Adipose tissue (tissue), 3 donors: ENCODE results near the gene ARHGAP33. TPM values are rescaled to one million over a fixed set of nuclear protein-coding genes. Genes with fewer than 3 reads are reported as not detected.

Source experiments
- H3K27ac ChIP-seq: one replicate; pipeline ENCODE4 v1.5.1; 2013; ENCODE audit warnings: low read depth, low read length
- WGBS, 3 donors: extraction: QIAGEN DNeasy Blood & Tissue Kit; methylation state at CpG; one replicate each; pipeline ENCODE4 v1.1.7; 2013; 5-methylcytosine and 5-hydroxymethylcytosine counted together
- polyA plus RNA-seq, 3 donors: library from polyadenylated mRNA; stranded (reverse); fragments of 200-250 nt; gene quantifications; one replicate each; pipeline ENCODE4 v1.2.3, GENCODE V29; 2013
- donor health status: healthy with polysubstance abuse.
- donor health status: Bipolar disorder and iron deficiency.
- donor health status: healthy.

Gene ARHGAP33
- polyA plus RNA-seq, 3 donors: 6.0 to 9.4 (median 6.3) TPM

- 88 to 91% (median 91%) methylated on average over 14 of the region's 14 CpGs for WGBS, 3 donors
- no peak overlapping the region for H3K27ac ChIP-seq
Measured at GRCh38 chr19:35751839-35752745, 23.3 kb upstream of the ARHGAP33 start.

- no peak overlapping the region for H3K27ac ChIP-seq
- 94 to 95% (median 94%) methylated on average over 20 of the region's 20 CpGs for WGBS, 3 donors
Measured at GRCh38 chr19:35752746-35753350, 22.5 kb upstream of the ARHGAP33 start.

GRCh38 chr19:35753634-35754369 is 21.6 kb upstream of the ARHGAP33 start:
- WGBS, 3 donors: 87 to 92% (median 91%) methylated on average over 20 of the region's 20 CpGs
- no peak overlapping the region for H3K27ac ChIP-seq

DNA sequence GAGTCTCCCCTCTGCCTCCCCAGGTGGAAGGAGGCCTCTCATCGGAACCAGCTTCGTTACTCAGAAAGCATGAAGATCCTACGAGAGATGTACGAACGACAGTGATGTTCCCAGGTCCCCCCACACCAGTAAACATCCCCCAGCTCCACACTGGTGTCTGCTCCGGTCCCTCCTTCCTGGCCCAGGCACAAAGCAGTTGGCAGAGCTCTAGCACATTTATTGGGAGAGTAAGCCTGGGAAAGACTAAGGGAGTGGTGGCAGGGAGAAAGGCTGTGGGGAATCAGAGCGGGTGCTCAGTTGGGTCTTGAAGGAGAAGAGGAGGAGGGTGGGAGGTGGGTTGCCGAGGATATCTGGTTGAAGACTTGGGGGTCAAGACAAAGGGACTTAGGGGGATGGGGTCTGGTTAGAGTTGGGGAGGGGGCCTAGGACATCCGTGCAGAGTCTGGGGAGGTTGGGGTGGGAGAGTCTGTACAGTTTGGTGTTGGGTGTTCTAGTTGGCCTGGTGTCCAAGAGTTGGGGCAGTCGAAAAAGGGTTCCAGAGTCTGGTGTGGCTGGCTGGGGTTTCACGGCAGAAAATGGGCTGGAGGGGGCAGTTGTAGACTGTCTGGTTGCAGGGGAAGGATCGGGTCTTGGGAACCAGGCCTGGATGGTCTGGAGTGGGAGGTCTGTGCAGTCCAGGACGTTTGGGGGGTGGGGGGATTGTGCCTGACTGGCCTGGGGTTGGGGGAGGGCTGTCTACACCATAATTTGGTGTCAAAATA is 20.8 kb upstream of the ARHGAP33 start:
- no peak overlapping the region for H3K27ac ChIP-seq
- 73 to 84% (median 78%) methylated on average over 13 of the region's 13 CpGs for WGBS, 3 donors

DNA sequence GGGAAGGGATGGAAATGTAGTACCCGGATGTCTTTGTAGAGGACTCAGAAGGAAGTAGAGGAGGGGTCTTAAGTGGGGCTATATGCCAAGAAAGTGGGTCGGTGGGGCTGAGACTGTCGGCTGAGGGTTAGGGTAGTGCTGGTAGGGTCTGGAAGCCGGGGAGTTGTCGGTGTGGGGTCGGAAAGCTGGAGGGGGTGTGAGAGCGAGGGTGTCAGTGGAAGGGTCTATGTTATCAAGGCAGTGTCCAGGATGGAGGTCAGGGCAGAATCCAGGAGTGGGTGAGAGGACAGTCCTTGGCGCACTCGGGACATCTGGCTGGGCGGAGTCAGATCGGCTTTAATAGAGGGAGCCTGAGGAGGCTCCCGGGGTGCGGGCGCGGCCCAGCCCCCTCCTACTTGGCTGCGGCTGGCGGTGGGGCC is 20.2 kb upstream of the ARHGAP33 start:
- 42 to 76% (median 46%) methylated on average over 15 to 17 of the region's 17 CpGs for WGBS, 3 donors
- no peak overlapping the region for H3K27ac ChIP-seq

DNA sequence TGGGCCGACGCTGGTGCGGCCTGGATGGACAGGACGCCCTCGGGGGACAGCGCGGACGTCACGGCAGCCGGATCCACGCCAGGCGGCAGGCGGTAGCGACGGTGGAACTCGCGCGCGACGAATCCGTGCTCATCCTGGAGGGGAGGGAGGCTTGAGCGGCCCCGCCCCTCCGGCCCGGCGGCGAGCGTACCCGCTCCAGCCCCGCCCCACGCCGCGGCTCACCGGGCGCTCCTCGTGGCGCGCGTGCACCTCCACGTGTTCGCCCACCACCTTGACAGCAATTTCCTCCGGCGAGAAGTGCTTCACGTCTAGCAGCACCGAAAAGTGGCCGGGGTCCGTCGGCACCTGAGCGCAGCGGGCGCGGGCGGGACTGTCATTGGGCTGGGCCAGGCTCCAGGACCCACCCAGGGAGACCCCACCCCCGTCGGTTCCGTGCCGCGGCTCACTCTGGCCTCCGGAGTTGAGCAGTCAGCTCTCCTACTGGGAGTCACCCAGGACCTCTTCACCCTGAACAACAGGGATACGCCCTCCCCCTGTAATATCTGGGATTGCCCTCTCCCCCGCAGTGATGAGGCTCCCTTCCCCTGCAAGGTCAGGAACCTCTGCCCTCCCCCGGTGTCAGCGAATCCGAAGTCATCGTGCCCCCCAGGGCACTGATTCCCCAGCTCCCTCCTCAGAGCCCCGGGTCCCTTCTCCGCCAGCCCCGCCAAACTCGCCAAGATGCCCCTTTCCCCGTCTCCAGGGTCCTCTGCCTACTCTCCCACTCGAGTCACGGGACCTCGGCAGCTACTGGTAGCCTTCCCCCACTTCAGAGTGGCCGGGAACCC is 19.6 kb upstream of the ARHGAP33 start:
- 16 to 63% (median 18%) methylated on average over 42 to 74 of the region's 74 CpGs for WGBS, 3 donors
- peak overlapping the region; percentile 94 for H3K27ac ChIP-seq

GRCh38 chr19:35756377-35757230 is 18.8 kb upstream of the ARHGAP33 start, which contains the start of gene HSPB6:
TSS of gene HSPB6 (minus strand) at chr19:35757029. CDS start at chr19:35757008, 21 bp downstream.
- H3K27ac ChIP-seq: peak within 1 kb of the TSS; percentile 94
- WGBS, 3 donors: 6 to 15% (median 8%) methylated on average over 39 to 52 of the region's 52 CpGs

DNA sequence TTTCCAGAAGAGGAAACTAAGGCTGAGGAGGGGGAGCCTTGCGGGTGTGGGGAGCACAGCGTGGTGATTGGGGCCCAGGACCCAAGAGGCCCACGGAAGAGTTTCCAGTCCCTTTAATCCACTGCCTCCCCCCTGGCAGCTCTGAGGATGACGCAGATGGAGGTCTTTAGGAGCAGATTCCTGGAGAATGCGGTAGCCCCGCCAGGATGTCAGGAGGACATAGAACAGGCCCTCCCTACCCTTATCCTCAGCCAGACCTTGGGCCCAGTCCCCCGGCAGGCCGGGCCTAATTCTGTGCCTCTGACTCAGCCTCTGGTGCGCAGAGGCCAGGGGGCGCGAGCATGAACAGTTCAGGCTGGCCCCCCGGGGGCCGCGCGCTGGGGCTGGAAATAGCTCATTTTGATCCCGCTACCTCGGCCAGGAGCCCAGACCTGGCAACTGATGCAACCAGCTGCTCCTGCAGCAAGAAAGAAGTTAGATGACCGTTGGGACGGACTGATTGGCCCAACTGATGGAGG is 18.1 kb upstream of the ARHGAP33 start:
- WGBS, 3 donors: 4 to 11% (median 5%) methylated on average over 19 of the region's 19 CpGs
- H3K27ac ChIP-seq: peak overlapping the region; percentile 94

DNA sequence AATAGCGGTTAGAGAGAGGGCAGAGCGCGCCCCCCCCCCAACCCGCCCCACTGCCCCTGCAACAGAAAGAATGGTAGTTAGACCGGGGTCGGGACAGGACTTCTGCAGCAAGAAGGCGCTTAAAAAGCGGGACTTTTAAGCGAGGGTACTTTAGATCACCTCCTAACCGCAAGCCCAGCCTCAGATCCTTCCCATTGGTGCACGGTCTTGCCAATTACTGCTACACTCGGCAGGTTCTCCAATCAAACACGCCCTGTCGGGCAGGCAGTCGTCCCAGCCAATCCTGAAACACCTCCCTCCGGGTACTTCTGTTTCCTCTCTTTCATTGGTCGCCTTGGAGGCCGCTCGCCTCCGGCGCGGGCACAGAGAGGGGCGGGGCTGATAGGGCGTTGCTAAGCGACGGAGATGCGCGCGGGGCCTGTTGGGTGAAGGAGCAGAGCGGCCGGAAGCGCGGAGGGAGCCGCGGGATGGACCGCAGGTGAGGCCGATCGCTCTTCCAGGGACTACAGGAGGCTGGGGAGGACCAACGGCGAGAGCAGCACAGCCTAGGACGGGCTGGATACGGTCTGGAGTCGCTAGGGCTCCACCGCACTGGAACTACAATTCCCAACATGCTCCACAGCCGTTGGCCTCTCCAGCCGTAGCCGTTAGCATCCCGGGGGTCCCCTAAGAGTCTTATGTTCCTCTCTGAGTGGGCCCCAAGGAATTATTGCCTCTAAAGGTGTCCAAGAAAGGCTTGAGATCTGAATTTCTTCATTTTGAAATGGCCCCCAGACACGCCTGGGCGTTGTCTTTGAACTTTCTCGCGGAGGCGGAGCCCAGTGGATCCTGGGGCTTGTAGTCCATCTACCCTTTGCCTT is 17.4 kb upstream of the ARHGAP33 start, which contains the start of gene PROSER3:
PROSER3 (plus strand) TSS at position 428 of the 860 bp plus-strand sequence; CDS start at position 468, 40 bp downstream.
- 0 to 1% (median 0%) methylated on average over 53 of the region's 53 CpGs for WGBS, 3 donors
- peak within 1 kb of the TSS; percentile 94 for H3K27ac ChIP-seq

- H3K27ac ChIP-seq: no peak overlapping the region
- 97% methylated on average over 2 of the region's 2 CpGs for WGBS, 3 donors
Measured at GRCh38 chr19:35759697-35760096, 15.7 kb upstream of the ARHGAP33 start.

- WGBS, 3 donors: 90 to 98% (median 97%) methylated on average over 4 of the region's 4 CpGs
- H3K27ac ChIP-seq: no peak overlapping the region
Measured at GRCh38 chr19:35760711-35761349, 14.5 kb upstream of the ARHGAP33 start.

DNA sequence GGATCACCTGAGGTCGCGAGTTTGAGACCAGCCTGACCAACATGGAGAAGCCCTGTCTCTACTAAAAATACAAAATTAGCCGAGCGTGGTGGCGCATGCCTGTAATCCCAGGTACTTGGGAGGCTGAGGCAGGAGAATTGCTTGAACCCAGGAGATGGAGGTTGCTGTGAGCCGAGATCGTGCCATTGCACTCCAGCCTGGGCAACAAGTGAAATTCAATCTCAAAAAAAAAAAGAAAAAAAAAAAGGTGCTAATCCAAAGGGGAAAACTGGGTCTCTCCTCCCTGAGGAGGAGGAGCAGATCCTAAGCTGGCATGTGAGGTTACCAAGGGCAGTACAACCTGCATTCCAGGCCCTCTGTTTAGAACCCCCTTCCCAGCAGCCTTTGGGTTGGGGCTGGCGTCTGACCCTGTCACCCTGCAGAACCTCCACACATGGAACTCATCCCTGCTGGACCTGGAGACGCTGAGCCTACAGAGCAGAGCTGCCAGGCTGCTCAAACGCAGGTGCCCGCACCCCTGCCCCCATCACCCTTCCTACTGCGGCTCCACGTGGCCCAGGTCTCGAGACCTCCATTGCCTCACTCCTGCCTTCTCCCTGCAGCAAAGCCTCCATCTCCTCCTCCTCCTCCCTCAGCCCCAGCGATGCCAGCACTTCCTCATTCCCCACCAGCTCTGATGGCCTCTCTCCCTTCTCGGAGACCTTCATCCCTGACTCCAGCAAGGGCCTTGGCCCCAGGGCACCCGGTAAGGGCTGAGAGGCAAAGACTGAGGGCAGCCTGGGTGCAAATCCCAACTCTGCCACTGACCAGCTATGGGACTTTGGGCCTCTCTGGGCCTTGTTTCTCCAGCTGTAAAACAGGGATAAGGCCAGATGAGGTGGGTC is 10.7 kb upstream of the ARHGAP33 start:
- WGBS, 3 donors: 91 to 96% (median 95%) methylated on average over 17 of the region's 17 CpGs
- no peak overlapping the region for H3K27ac ChIP-seq

DNA sequence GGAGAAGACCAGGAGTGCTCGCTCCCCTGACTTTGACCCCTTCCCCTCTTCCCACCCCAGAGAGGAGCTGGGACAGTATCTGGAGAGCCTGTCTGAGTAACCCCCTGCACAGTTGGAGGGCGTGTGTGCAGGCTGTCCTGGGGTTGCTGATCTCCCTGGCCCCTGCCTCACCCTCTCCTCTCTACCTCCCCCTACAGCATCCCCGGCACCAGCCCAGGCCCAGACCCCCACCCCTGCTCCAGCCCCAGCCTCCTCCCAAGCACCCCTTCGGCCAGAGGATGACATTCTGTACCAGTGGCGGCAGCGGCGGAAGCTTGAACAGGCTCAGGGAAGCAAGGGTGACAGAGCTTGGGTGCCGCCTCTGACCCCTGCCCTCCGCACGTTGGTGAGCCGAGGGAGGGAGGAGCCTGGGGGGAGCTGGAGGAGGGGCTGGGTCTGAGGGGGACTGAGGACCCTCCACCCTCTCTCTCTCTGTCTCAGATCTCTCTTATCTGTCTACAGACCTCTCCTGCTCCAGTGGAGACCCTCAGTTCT is 8.7 kb upstream of the ARHGAP33 start:
- no peak overlapping the region for H3K27ac ChIP-seq
- WGBS, 3 donors: 90 to 96% (median 92%) methylated on average over 10 to 11 of the region's 11 CpGs
